Stimulated activated CD4-positive, alpha-beta T cell treated with anti-CD3 and anti-CD28 coated beads, Interleukin-12 subunit alpha, Interleukin-12 subunit beta, amount 100 ng/mL, for 48 hours (primary cell): ENCODE data around the gene OSBP2.

Source experiments
- DNase-seq, 3 donors: peaks; one replicate each; pipeline ENCODE4 v3.0.0-alpha.2; 2020; ENCODE audit warnings: low read depth in 2 of 3, low spot score in 1 of 3

OSBP2 gene

GRCh38 chr22:30830907-30831306 is 136.2 kb downstream of the OSBP2 start:
- no peak for DNase-seq

- DNase-seq: no peak
Observed at GRCh38 chr22:30832407-30832987, 137.8 kb downstream of the OSBP2 start.

- DNase-seq: no peak
Observed at GRCh38 chr22:30833322-30833721, 138.6 kb downstream of the OSBP2 start.

GRCh38 chr22:30837531-30837930 is 142.9 kb downstream of the OSBP2 start:
- DNase-seq: no peak

GRCh38 chr22:30838111-30838510 is 143.4 kb downstream of the OSBP2 start:
- no peak for DNase-seq

- DNase-seq: no peak
Observed at GRCh38 chr22:30841273-30841672, 146.6 kb downstream of the OSBP2 start.

GRCh38 chr22:30843245-30843644 is 148.6 kb downstream of the OSBP2 start:
- DNase-seq: no peak

GRCh38 chr22:30847583-30847982 is 152.9 kb downstream of the OSBP2 start:
- no peak for DNase-seq

GRCh38 chr22:30855266-30855665 is 160.6 kb downstream of the OSBP2 start:
- no peak for DNase-seq

GRCh38 chr22:30855677-30856518 is 161.2 kb downstream of the OSBP2 start:
- no peak for DNase-seq

GRCh38 chr22:30856741-30857502 is 162.2 kb downstream of the OSBP2 start:
- DNase-seq: no peak

GRCh38 chr22:30857791-30858190 is 163.1 kb downstream of the OSBP2 start:
- no peak for DNase-seq

- DNase-seq: no peak
Observed at GRCh38 chr22:30858976-30859713, 164.5 kb downstream of the OSBP2 start.

- DNase-seq: no peak
Observed at GRCh38 chr22:30859714-30860095, 165.0 kb downstream of the OSBP2 start.

GRCh38 chr22:30860176-30861105 is 165.8 kb downstream of the OSBP2 start:
- DNase-seq: no peak

GRCh38 chr22:30861131-30861530 is 166.5 kb downstream of the OSBP2 start:
- DNase-seq: no peak

GRCh38 chr22:30861688-30862552 is 167.2 kb downstream of the OSBP2 start:
- no peak for DNase-seq

GRCh38 chr22:30863081-30863833 is 168.6 kb downstream of the OSBP2 start:
- no peak for DNase-seq
